DMS53 treated with DMSO at 0.1 percent for 48 hours (cell line): ENCODE data around the gene DNAJC16.
A peak's percentile ranks its signal among the peaks of the same experiment; 100 is the strongest.

ENCODE experiments used
- DNase-seq: peaks from one replicate; lab custom pipeline; 2025; ENCODE audit not compliant: unreplicated experiment; lab: John Stamatoyannopoulos, UW

The DNAJC16 gene

DNA sequence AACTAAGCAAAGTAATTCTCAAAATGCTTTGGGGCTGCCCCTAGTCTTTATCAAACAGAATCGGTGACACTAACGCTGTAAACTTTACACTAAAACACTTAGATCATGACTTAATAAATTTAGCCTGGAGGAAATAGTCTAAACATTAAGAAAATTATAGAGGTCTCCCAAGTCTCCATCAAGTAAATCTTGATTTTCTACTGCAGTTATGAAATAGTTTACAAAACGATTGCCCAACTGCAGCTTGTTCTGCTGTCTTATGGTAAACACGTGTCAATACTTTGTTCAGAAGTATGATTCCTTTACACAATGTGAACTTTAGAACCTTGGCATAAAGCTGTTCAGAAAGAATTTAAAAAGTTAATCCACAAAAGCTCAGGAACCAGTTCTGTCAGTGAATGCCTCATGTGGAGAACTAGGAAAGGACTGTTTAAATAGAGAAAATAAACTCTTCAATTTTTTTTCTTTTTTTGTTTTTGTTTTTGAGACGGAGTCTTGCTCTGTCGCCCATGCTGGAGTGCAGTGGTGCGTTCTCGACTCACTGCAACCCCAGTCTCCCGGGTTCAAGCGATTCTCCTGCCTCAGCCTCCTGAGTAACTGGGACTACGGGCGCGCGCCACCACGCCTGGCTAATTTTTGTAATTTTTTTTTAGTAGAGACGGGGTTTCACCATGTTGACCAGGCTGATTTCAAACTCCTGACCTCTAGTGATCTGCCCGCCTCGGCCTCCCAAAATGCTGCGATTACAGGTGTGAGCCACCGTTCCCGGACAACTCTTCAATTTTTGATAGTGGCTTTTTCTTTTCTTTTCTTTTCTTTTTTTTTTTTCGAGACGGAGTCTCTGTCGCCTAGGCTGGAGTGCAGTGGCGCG is 92.2 kb downstream of the DNAJC16 start:
- DNase-seq, result no peak

DNA sequence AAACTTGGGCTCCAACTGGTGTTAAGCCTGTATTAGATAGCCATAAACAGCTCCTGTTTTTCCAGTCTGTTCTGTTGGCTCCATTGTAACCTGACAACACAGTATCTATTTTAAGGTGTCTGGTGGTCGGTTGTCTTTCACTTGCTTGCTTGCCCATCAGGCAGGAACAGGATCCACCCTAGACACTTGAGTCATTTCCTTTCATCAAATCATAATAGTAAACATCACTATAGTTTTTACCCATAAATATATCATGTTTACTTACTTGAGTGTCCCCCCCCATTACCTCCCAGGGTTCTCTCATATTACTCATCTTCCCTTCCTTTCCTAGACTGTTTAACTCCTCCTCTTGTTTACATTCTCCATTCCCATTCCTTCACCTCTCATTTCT is 93.5 kb downstream of the DNAJC16 start:
- peak; percentile 29 for DNase-seq

DNA sequence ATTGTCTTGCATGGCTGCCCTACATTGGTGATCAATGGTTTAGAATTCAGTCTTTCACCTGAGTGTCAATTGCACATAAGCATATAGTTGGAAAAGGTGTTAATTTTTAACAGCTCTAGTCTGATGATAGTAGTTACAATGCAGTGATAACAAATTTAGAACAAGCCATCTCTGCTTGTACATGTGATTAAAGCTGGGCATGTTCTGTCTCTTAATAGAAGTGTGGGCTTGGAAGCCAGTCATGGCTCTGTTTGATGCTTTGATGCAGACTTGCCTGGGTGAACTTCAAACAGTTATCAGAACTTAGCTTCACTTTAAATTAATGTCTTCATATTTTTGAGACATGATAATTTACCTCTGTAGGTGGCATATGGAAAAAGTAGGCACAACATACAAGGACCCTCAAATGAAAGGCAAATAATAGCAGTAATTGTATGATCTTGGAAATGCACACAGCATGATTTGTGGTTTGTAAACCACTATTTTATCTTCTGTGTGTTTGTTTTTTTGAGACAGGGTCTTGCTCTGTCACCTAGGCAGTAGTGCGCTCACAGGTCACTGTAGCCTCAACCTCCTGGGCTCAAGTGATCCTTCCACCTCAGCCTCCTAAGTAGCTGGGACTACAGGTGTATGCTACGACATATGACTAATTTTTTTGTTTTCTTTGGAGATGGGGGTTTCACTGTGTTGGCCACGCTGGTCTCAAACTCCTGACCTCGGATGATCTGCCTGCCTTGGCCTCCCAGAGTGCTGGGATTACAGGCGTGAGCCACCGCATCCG is 94.4 kb downstream of the DNAJC16 start:
- DNase-seq, result no peak

DNA sequence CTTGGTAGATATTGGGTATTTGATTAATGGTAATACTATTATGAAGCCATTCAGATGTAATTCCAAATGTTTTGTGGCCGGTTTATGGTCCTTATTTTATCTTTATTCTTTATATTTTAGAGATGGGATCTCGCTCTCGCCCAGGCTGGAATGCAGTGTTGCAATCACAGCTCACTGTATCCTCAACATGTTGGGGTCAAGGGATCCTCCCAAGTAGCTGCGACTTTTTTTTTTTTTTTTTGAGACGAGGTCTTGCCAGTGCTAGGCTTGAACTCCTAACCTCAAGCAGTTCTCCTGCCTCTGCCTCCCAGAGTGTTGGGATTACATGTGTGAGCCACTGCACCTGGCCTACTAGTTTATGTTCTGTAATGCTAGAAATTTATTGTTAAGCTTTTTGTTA is 95.3 kb downstream of the DNAJC16 start:
- DNase-seq, result no peak

DNA sequence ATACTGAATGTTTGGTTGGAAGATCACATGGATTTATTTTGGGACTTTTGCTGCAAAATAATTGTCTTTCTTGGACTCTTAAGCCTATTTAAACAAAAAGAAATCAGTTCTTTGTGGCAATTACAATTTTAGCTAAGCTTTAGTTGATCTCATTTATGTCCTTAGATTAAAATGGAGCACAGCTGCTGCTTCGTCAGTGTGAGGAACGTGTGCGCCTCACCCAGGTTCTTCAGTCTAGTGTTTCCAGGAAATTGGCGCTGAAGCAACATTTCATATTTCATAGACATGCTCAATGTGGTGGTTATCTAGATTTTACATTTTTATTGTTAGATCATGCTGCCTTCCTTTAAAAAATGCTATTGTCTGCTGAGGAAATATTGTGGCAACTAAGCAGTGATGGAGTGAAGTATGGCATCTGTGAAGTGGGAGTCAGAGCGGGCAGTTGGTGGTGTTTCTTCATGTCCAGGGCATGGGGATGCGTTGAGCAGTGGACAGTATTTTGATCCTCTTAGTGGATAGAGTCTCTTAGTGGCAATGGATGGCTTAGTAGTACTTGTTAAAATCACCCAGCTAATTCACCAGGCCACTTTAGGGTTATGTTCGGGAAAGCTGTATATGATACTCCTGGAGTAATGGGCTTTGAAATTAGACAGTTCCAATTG is 96.2 kb downstream of the DNAJC16 start:
- DNase-seq, result no peak

DNA sequence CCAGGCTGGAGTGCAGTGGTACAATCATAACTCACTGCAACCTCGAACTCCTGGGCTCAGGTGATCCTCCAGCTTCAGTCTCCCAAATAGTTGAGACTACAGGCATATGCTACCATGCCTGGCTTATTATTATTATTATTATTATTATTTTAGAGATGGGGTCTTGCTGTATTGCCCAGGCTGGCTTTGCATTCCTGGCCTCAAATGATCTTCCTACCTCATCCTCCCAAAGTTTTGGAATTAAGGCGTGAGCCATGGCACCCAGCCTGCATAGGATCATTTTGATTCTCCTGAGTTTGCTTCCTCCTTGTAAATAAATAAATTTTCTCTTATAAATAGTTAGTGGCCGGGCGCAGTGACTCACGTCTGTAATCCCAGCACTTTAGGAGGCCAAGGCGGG is 96.8 kb downstream of the DNAJC16 start:
- no peak for DNase-seq

DNA sequence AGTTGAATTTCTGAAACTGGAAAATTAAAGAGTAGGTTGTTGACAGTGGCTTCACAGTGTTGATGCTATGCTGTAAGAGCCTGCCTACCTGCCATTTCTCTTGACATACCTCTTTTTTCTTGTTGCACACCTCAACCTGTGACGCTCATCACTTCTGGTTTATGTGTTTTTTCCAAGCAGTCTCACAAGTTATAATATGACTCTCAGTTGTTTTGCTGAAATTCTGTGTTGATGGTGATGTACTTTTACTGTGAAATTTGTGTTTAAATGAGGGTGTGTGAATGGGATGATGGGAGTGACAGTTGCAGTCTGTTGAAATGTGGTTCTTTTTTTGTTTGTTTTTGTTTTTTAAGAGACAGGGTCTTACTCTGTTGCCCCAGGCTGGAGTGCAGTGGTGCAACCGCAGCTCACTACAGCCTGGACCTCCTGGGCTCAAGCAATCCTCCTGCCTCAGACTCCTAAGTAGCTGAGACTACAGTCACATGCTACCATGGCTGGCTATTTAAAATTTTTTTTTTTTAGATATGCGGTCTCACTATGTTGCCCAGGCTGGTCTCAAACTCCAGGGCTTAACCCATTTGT is 97.6 kb downstream of the DNAJC16 start:
- no peak for DNase-seq

DNA sequence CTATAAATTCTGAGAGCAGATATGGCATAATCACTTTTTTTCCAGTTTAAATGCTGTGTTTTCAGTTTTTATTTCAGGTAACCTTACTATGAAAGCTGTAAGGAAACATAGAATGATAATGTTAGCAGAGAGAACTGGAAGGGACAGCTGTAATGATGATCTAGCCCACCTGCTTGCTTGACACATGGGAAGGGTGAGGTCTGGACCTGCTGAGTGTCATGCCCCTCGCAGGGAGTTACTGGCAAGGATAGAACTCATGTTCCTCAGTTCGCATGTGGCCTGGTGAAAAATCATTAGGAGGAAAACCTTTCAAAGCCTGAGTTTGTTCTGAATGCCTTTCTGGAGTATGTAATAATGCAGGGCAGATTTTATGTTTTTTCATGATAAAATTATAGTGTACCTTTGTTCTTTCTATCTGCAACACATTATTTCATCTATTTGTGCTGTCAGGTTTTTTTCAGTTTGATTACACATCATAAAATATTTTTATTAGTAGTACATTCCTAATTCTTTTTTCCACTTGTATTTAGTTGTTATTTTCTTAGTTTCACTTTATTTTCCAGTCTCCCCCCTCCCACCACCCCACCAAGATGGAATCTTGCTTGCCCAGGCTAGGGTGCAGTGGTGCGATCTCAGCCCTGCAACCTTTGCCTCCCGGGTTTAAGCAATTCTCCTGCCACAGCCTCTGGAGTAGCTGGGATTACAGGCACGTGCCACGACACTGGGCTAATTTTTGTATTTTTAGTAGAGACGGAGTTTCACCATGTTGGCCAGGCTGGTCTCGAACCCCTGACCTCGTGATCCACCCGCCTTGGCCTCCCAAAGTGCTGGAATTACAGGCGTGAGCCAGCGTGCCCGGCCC is 98.6 kb downstream of the DNAJC16 start:
- no peak for DNase-seq
